Measurements from ENCODE around the gene LEMD2.

DNA sequence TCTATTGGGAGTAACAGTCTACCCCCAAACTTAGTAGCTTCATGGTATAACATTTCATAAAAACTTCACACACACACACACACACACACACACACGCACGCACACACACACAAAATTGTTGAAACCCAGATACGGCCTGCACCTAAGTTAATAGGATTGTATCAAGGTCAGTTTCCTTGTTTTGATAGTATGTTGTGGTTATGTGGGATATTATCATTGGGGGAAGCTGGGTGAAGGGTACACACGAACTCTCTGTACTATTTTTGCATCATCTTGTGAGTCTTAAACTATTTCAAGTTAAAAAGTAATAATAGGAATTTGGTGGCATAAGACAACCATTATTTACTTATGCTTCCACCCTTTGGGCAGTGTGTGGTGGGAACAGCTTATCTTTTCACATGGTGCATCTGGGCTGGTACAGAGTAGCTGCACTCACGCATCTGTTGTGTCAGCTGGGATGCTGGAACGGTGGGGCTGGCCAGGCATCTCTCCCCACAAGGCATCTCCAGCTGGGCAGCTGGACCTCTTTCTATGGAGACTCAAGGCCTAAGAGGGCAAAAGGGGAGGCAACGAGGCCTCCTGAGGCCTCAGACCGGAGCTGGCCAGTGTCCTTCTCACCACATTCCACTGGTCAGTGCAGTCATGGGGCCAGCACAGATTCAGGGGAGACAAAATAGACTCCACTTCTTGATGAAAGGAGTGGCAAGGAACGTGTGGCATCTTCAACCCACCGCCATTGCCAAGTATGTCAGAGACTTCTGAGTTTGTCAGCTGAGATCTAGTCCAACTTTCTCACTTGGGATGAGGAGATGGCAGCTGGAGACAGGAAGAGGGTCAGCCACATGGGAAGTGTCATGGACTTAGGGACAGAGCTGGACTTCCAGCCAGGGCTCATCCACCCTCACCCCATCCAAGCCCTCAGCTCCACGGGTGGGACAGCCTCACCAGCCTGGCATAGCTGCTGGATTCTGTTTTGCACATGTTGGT is 21.7 kb downstream of the LEMD2 start:
- TF ChIP-seq POLR2A (IDR thresholded peaks at IDR 0.05): no peak
- TF ChIP-seq, protein P1, sequence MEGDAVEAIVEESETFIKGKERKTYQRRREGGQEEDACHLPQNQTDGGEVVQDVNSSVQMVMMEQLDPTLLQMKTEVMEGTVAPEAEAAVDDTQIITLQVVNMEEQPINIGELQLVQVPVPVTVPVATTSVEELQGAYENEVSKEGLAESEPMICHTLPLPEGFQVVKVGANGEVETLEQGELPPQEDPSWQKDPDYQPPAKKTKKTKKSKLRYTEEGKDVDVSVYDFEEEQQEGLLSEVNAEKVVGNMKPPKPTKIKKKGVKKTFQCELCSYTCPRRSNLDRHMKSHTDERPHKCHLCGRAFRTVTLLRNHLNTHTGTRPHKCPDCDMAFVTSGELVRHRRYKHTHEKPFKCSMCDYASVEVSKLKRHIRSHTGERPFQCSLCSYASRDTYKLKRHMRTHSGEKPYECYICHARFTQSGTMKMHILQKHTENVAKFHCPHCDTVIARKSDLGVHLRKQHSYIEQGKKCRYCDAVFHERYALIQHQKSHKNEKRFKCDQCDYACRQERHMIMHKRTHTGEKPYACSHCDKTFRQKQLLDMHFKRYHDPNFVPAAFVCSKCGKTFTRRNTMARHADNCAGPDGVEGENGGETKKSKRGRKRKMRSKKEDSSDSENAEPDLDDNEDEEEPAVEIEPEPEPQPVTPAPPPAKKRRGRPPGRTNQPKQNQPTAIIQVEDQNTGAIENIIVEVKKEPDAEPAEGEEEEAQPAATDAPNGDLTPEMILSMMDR (IDR thresholded peaks at IDR 0.05): no peak
